Spleen (tissue), 7 donors: ENCODE measurements around the gene EPHB3.

Source experiments
- POLR2A ChIP-seq, 3 donors: fragments of 450-650 bp; IDR thresholded peaks; one replicate each; pipeline ENCODE4 v1.5.1; 2017; ENCODE audit warnings: antibody characterized with exemption in 3 of 3, mild to moderate bottlenecking in 1 of 3
- TF ChIP-seq, protein P1 (sequence below), 11 experiments: fragments of 200-600 bp in 7 of 11; fragments of 450-650 bp in 4 of 11; sonication (generic) in 4 of 11; IDR thresholded peaks in 8 of 11; conservative IDR thresholded peaks in 3 of 11; 1 replicate in 7 of 11; 2 replicates in 4 of 11; pipeline versions ENCODE4 v1.4.0 to v1.8.0; 2016 to 2021; ENCODE audit warnings: antibody characterized with exemption in 11 of 11, inconsistent platforms in 4 of 11, mild to moderate bottlenecking in 1 of 11
- donor health status: DM: no; HTN: no; CAD: no; lungs with moderate emphysema.
- donor health status: DM: no; HTN: no; CAD: no.
- donor health status: DM: no; HTN: no; CAD: no.

DNA sequence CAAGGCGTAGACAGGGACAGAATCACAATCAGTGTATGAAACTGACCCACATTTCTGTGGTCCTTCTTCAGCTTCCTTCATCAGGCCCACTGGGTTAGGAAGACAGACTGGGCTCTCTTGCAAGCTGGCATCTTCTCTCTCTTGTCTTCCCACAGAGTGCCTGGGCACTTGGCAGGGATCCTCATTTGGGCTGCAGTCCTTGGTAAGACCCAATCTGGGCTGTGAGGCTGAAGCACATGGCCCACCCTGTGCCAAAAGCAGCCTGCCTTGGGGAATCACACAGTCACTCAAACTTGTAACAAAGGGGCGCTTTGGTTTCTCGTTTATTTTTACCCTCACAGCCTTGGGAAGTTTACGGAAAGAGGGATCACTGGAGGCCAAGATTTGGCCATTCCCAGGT, 8.2 kb upstream of the EPHB3 start:
- TF ChIP-seq, protein P1, sequence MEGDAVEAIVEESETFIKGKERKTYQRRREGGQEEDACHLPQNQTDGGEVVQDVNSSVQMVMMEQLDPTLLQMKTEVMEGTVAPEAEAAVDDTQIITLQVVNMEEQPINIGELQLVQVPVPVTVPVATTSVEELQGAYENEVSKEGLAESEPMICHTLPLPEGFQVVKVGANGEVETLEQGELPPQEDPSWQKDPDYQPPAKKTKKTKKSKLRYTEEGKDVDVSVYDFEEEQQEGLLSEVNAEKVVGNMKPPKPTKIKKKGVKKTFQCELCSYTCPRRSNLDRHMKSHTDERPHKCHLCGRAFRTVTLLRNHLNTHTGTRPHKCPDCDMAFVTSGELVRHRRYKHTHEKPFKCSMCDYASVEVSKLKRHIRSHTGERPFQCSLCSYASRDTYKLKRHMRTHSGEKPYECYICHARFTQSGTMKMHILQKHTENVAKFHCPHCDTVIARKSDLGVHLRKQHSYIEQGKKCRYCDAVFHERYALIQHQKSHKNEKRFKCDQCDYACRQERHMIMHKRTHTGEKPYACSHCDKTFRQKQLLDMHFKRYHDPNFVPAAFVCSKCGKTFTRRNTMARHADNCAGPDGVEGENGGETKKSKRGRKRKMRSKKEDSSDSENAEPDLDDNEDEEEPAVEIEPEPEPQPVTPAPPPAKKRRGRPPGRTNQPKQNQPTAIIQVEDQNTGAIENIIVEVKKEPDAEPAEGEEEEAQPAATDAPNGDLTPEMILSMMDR (IDR thresholded peaks at IDR 0.05 in 8 of 11, conservative IDR thresholded peaks at IDR 0.05 in 3 of 11): no peak
- TF ChIP-seq POLR2A (IDR thresholded peaks at IDR 0.05): no peak
